Heart left ventricle (tissue), 16 donors: ENCODE measurements around the gene EMD. TPM values are rescaled to one million over a fixed set of nuclear protein-coding genes. Genes with fewer than 3 reads are reported as not detected.

Experiments used
- ATAC-seq, 4 donors: fragments of 200-7000 bp; cut with Tn5 transposase; one replicate each; pipeline ENCODE4 v1.9.1; 2020 to 2022; ENCODE audit warnings: moderate library complexity in 4 of 4, mild to moderate bottlenecking in 3 of 4, moderate number of reproducible peaks in 1 of 4
- DNase-seq, 5 donors: peaks; one replicate each; pipeline ENCODE4 v3.0.0-alpha.2; 2020
- H3K27ac ChIP-seq, 12 donors: fragments of 200-600 bp; sonication (generic) in 4 of 12; one replicate each; pipeline versions ENCODE4 v1.5.0 to v1.8.0; 2016 to 2022; ENCODE audit warnings: mild to moderate bottlenecking in 2 of 12
- H3K27me3 ChIP-seq, 9 donors: fragments of 200-600 bp; sonication (generic) in 2 of 9; one replicate each; pipeline versions ENCODE4 v1.5.1 to v1.8.0; 2016 to 2022; ENCODE audit warnings: mild to moderate bottlenecking in 3 of 9
- H3K36me3 ChIP-seq, 9 donors: fragments of 200-600 bp; sonication (generic) in 2 of 9; one replicate each; pipeline versions ENCODE4 v1.5.0 to v1.8.0; 2018 to 2022; ENCODE audit warnings: mild to moderate bottlenecking in 2 of 9
- H3K4me1 ChIP-seq, 12 donors: fragments of 200-600 bp; sonication (generic) in 4 of 12; one replicate each; pipeline versions ENCODE4 v1.5.0 to v1.8.0; 2016 to 2022; ENCODE audit warnings: mild to moderate bottlenecking in 3 of 12
- H3K4me3 ChIP-seq, 12 donors: fragments of 200-600 bp; sonication (generic) in 4 of 12; one replicate each; pipeline versions ENCODE4 v1.5.0 to v1.8.0; 2017 to 2022; ENCODE audit warnings: mild to moderate bottlenecking in 9 of 12, moderate library complexity in 4 of 12
- H3K9me3 ChIP-seq, 12 donors: fragments of 200-600 bp; sonication (generic) in 4 of 12; one replicate each; pipeline versions ENCODE4 v1.5.0 to v1.8.0; 2016 to 2022; ENCODE audit warnings: mild to moderate bottlenecking in 1 of 12
- POLR2A ChIP-seq, 2 donors: fragments of 450-650 bp; IDR thresholded peaks; one replicate each; pipeline ENCODE4 v1.6.1; 2017; ENCODE audit warnings: antibody characterized with exemption in 2 of 2, mild to moderate bottlenecking in 2 of 2, moderate library complexity in 2 of 2
- WGBS, 4 donors: extraction: QIAGEN DNeasy Blood & Tissue Kit in 2 of 4; methylation state at CpG; one replicate each; pipeline versions ENCODE4 v1.1.5 to v1.1.7; 2013 to 2018; 5-methylcytosine and 5-hydroxymethylcytosine counted together
- intact Hi-C, 10 donors: fragments of 100-400 bp; cut with DNase I; formaldehyde crosslinking; loops; one replicate each; pipeline versions ENCODE4 v1.11.1 to v1.14.2; 2022
- polyA plus RNA-seq, 2 donors: library from polyadenylated mRNA; stranded (reverse); fragments of 200-250 nt; gene quantifications; one replicate each; pipeline ENCODE4 v1.2.3, GENCODE V29; 2013
- total RNA-seq, 9 donors: library from RNA; depleted of rRNA in 2 of 9; stranded (reverse); fragments of >200 nt in 2 of 9; fragmentation: NEBNext Ultra II Directional in 3 of 9; extraction: Animal tissue kit (Norgen Biotek cat#: 25700) in 3 of 9; gene quantifications; one replicate each; pipeline versions ENCODE4 v1.1.0 to v1.2.4, GENCODE V29; 2016 to 2023
- TF ChIP-seq, protein P1 (sequence below), 12 donors: fragments of 200-600 bp; sonication (generic) in 4 of 12; IDR thresholded peaks; one replicate each; pipeline versions ENCODE4 v1.5.0 to v1.8.0; 2018 to 2022; ENCODE audit warnings: antibody characterized with exemption in 12 of 12, mild to moderate bottlenecking in 5 of 12
- donor health status: ischemic (EF 13 %, LVEDD 7.1; RV severe dilation, severe dysfunction).
- donor health status: healthy with polysubstance abuse.
- donor health status: DM: no; HTN: yes; CAD: no.
- donor health status: DM: no; HTN: no; CAD: no.
- donor health status: ischemic (EF 25% LVEDD 6.9; RV normal size, moderate dysfunction).
- donor health status: ischemic (EF 25% LVEDD 5.7; RV mildly dilated, moderate dysfunction).
- donor health status: healthy.
- donor health status: DM: yes; HTN: yes; CAD: no.
- donor health status: ischemic (EF 35%, LVEDD 5.7; RV mildly dilated, moderate dysfunction).
- donor health status: nonischemic (EF 11% LVEDD 7.7; RV severe dilation, severe dysfunction).
- donor health status: DM: yes; HTN: yes; CAD: no.
- donor health status: PGD.
- donor health status: ischemic (EF 29% LVEDD 5.4; RV normal size, mild dysfunction).
- donor health status: nonischemic (EF 23%, LVEDD 6.1; RV moderate dilation, normal function).

The EMD gene
- total and polyA plus RNA-seq, 11 donors: 37.6 to 152 (median 53.8) TPM

DNA sequence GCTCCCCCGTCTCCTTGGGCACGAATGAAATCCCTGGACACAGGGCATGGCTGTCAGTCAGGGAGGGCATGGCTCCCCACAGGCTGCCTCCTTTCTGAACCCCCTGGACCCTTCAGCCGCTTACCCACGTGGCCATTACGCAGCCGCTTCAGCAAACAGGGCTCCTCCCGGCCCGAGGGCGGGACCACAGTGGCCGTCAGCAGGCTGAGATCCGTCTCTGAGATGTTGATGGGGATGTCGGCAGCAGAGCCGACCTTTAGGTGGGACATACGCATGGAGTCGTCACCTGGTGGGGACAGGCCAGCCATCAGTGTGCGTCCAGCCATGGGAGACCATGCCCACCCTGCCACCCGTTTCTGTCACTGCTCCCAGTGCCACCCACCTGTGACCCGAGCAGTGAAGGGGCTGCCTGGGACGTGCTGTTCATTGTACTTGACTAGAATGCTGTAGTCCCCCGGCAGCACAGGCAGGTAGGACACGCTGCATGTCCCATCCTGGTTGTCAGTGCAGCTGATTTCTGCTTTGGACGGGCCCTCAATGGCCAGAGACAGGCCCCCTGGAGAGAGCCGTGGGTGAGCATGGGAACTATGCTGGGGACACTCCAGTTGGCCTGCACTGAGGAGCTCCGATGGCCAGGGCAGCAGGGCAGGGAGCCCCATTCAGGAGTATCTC is 25.8 kb upstream of the EMD start:
- WGBS, 4 donors: 75 to 86% (median 77%) methylated on average over 17 to 24 of the region's 24 CpGs
- intact Hi-C loops: no loop called here
- DNase-seq: no peak
- no peak overlapping the region for H3K4me3 ChIP-seq
- no peak for TF ChIP-seq POLR2A (IDR thresholded peaks at IDR 0.05)
- TF ChIP-seq, protein P1, sequence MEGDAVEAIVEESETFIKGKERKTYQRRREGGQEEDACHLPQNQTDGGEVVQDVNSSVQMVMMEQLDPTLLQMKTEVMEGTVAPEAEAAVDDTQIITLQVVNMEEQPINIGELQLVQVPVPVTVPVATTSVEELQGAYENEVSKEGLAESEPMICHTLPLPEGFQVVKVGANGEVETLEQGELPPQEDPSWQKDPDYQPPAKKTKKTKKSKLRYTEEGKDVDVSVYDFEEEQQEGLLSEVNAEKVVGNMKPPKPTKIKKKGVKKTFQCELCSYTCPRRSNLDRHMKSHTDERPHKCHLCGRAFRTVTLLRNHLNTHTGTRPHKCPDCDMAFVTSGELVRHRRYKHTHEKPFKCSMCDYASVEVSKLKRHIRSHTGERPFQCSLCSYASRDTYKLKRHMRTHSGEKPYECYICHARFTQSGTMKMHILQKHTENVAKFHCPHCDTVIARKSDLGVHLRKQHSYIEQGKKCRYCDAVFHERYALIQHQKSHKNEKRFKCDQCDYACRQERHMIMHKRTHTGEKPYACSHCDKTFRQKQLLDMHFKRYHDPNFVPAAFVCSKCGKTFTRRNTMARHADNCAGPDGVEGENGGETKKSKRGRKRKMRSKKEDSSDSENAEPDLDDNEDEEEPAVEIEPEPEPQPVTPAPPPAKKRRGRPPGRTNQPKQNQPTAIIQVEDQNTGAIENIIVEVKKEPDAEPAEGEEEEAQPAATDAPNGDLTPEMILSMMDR (IDR thresholded peaks at IDR 0.05): no peak
- H3K9me3 ChIP-seq: no peaks in the 10 kb centered on the region
- H3K27me3 ChIP-seq: no peaks in the 10 kb centered on the region
- peaks cover 0 to 14% (median 2%) of the 10 kb centered on the region in 12 donors for H3K4me1 ChIP-seq
- peaks cover 0 to 100% (median 96%) of the 10 kb centered on the region in 9 donors for H3K36me3 ChIP-seq
- peak overlapping the region in 1 of 12 donors; percentile 76 for H3K27ac ChIP-seq
- ATAC-seq: no peak

DNA sequence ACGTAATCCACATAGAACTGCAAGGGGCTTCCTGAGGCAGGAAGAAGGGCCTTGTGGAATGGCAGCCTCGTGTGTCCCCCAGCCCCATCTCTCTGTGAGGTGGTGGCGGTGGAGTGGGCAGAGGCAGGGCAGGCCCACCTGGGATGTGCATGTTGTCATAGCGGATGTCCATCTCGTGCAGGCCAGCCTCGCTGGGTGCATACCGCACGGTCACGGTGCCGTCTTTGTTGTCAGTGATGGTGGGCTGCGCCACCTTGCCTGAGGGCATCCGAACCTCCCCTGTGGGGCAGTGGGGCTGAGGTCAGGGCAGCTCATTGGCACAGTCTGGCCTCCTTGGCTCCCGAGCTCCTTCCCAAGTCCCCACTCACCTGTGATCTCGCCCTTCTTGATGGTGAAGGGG is 25.1 kb upstream of the EMD start:
- DNase-seq (no peak), ATAC-seq (no peak)
- Histone ChIP-seq H3K27me3 (no peaks in the 10 kb centered on the region), H3K27ac (peak overlapping the region in 1 of 12 donors; percentile 76), H3K36me3 (peaks cover 0 to 100% (median 97%) of the 10 kb centered on the region in 9 donors), H3K4me1 (peaks cover 0 to 13% (median 1%) of the 10 kb centered on the region in 12 donors), H3K9me3 (no peaks in the 10 kb centered on the region), H3K4me3 (no peak overlapping the region)
- WGBS, 4 donors: 69 to 82% (median 79%) methylated on average over 11 to 14 of the region's 14 CpGs
- intact Hi-C loops: no loop called here
- TF ChIP-seq POLR2A (IDR thresholded peaks at IDR 0.05): no peak
- TF ChIP-seq, protein P1 (IDR thresholded peaks at IDR 0.05): no peak

DNA sequence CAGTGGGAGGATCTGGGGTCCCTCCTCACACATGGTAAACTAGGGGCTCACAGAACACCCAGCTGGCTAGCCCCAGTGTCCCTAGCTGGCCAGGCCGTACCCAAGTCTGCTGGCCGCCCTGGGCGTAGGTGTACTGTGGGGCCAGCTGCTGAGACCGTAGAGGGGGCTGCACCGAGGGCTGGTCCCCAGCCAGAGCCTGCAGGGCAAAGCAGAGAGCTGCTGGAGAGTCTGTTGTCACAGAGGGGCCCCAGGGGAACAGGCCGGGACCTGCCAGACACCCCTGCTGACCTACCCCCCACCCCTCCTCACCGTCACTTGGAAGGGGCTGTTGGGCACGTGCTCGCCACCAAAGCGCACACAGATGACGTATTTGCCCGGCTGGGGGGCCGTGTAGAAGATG is 24.6 kb upstream of the EMD start:
- Histone ChIP-seq H3K4me3 (no peak overlapping the region), H3K36me3 (peaks cover 0 to 100% (median 97%) of the 10 kb centered on the region in 9 donors), H3K27me3 (no peaks in the 10 kb centered on the region), H3K27ac (peak overlapping the region in 2 of 12 donors; percentile 5 to 76), H3K9me3 (no peaks in the 10 kb centered on the region), H3K4me1 (peaks cover 0 to 12% (median 0%) of the 10 kb centered on the region in 12 donors)
- ATAC-seq (no peak), DNase-seq (no peak)
- WGBS, 4 donors: 69 to 82% (median 72%) methylated on average over 10 to 13 of the region's 13 CpGs
- TF ChIP-seq, protein P1 (IDR thresholded peaks at IDR 0.05): no peak
- no peak for TF ChIP-seq POLR2A (IDR thresholded peaks at IDR 0.05)
- intact Hi-C loops: no loop called here

DNA sequence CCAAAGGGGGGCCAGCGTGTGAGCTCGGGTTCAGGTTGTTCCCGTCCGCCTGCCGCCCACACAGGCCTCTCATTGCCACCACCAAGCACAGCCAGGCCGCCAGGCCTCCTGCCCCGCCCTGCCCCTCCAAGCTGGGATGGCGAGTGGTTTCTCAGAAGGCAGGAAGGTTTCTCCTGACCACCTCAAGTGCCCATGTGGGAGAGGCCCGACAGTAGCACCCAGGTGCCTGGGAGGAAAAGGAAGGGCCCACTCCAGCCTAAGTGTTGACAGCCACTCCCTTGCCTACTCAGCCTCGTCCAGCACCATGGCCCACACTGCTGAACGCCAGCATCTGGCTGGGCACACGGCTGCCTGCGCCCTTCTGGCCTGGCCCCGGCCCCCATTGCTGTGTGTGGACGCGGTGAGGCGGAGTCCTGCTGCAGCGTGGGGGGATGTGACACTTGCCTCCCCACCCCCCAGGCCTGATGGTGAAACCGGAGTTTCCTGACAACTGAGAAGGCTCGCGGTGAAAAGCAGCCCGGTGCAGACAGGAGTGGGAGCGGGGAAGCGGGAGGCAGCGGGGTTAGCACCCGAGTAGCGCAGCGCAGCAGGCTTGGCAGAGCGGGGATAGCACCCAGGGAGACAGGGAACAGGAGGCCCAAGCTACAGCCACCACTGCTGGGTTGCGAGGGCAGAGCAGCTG is 23.9 kb upstream of the EMD start:
- Histone ChIP-seq H3K27ac (peak overlapping the region in 2 of 12 donors; percentile 22 to 76), H3K9me3 (no peaks in the 10 kb centered on the region), H3K27me3 (no peaks in the 10 kb centered on the region), H3K36me3 (peaks cover 0 to 100% (median 97%) of the 10 kb centered on the region in 9 donors), H3K4me1 (peaks cover 0 to 11% (median 2%) of the 10 kb centered on the region in 12 donors), H3K4me3 (no peak overlapping the region)
- TF ChIP-seq POLR2A (IDR thresholded peaks at IDR 0.05): no peak
- TF ChIP-seq, protein P1 (IDR thresholded peaks at IDR 0.05): no peak
- peak in 2 of 4 donors; percentile 1 to 4 for ATAC-seq
- DNase-seq: no peak
- intact Hi-C loops: no loop called here
- 66 to 78% (median 73%) methylated on average over 30 of the region's 30 CpGs for WGBS, 4 donors
